H1 (cell line): ENCODE measurements around the gene SESN1. TPM values are rescaled to one million over a fixed set of nuclear protein-coding genes. Genes with fewer than 3 reads are reported as not detected.

Source experiments
- CTCF ChIA-PET: fragments of 300-600 bp; sonication (Branson Sonifier 250); formaldehyde crosslinking; loops from one replicate; lab custom pipeline; 2021; ENCODE audit not compliant: partially characterized antibody; lab: Charles Lee
- POLR2A ChIA-PET: fragments of 300-600 bp; sonication (Branson Sonifier 250); formaldehyde crosslinking; loops from one replicate; lab custom pipeline; 2021; ENCODE audit warnings: inconsistent platforms; ENCODE audit not compliant: partially characterized antibody; lab: Charles Lee
- DNase-seq, 2 experiments: peaks; one replicate each; pipeline versions ENCODE4 v3.0.0 to v3.0.0-alpha.2; 2010 to 2022; ENCODE audit warnings: low spot score in 2 of 2, low read depth in 1 of 2, mixed read lengths in 1 of 2
- FAIRE-seq: peaks from 2 replicates; lab custom pipeline; 2011; peaks lifted over from hg19 to GRCh38; lab: Jason Lieb, UNC
- H2AFZ ChIP-seq: 2 replicates; pipeline ENCODE4 v1.8.1; 2012; ENCODE audit warnings: low read length, inconsistent platforms
- H2AK5ac ChIP-seq: 2 replicates; pipeline ENCODE4 v1.6.1; 2013; ENCODE audit warnings: low read depth, low read length
- H2BK120ac ChIP-seq: replicated peaks from 2 replicates; pipeline ENCODE3; 2013; ENCODE audit warnings: low read depth, low read length, inconsistent platforms
- H2BK12ac ChIP-seq: 2 replicates; pipeline ENCODE4 v1.6.1; 2013; ENCODE audit warnings: low read depth, low read length
- H2BK15ac ChIP-seq: 2 replicates; pipeline ENCODE4 v1.6.1; 2013; ENCODE audit warnings: low read length
- H2BK20ac ChIP-seq: 2 replicates; pipeline ENCODE4 v1.6.1; 2013; ENCODE audit warnings: low read length
- H2BK5ac ChIP-seq: 2 replicates; pipeline ENCODE4 v1.6.1; 2013; ENCODE audit warnings: low read depth, low read length
- H3K14ac ChIP-seq: 2 replicates; pipeline ENCODE4 v1.6.1; 2013; ENCODE audit warnings: inconsistent platforms; ENCODE audit not compliant: insufficient read length
- H3K18ac ChIP-seq: 2 replicates; pipeline ENCODE4 v1.6.1; 2013; ENCODE audit warnings: low read length; ENCODE audit errors: extremely low read depth
- H3K23ac ChIP-seq: 2 replicates; pipeline ENCODE4 v1.6.1; 2013; ENCODE audit warnings: inconsistent platforms; ENCODE audit not compliant: insufficient read length
- H3K23me2 ChIP-seq: 2 replicates; pipeline ENCODE4 v1.6.1; 2013; ENCODE audit warnings: low read depth, low read length
- H3K27ac ChIP-seq: 2 replicates; pipeline ENCODE4 v1.6.1; 2011; ENCODE audit warnings: low read depth, low read length, inconsistent platforms
- H3K27me3 ChIP-seq, 4 experiments: replicated peaks in 1 of 4; 1 replicate in 1 of 4; 2 replicates in 3 of 4; pipeline versions ENCODE4 v1.6.1 to v1.8.1; 2011 to 2013; ENCODE audit warnings: low read length in 3 of 4, mild to moderate bottlenecking in 3 of 4, inconsistent platforms in 2 of 4, mixed read lengths in 2 of 4, moderate library complexity in 1 of 4; ENCODE audit not compliant: control insufficient read depth in 3 of 4, insufficient read depth in 3 of 4; ENCODE audit errors: extremely low read depth in 1 of 4
- H3K36me3 ChIP-seq, 4 experiments: 2 replicates each; pipeline versions ENCODE4 v1.6.1 to v1.8.1; 2011 to 2013; ENCODE audit warnings: mild to moderate bottlenecking in 4 of 4, low read length in 3 of 4, moderate library complexity in 2 of 4, control low read depth in 1 of 4, inconsistent platforms in 1 of 4; ENCODE audit not compliant: insufficient read depth in 4 of 4, control insufficient read depth in 2 of 4
- H3K4ac ChIP-seq: replicated peaks from 2 replicates; pipeline ENCODE3; 2013; ENCODE audit warnings: low read length, low read depth, mixed read lengths, inconsistent platforms; ENCODE audit not compliant: insufficient read length
- H3K4me1 ChIP-seq, 4 experiments: replicated peaks in 1 of 4; 1 replicate in 1 of 4; 2 replicates in 3 of 4; pipeline versions ENCODE4 v1.6.1 to v1.8.1; 2011 to 2013; ENCODE audit warnings: low read length in 3 of 4, inconsistent platforms in 2 of 4, mixed read lengths in 1 of 4; ENCODE audit not compliant: insufficient read depth in 4 of 4, control insufficient read depth in 3 of 4
- H3K4me2 ChIP-seq, 2 experiments: 2 replicates each; pipeline versions ENCODE4 v1.6.1 to v1.8.1; 2011 to 2013; ENCODE audit warnings: low read depth in 2 of 2, low read length in 2 of 2, control low read depth in 1 of 2, inconsistent platforms in 1 of 2, mild to moderate bottlenecking in 1 of 2; ENCODE audit not compliant: insufficient read depth in 1 of 2
- H3K4me3 ChIP-seq, 4 experiments: fragments of 200-600, 300-600 bp in 1 of 4; sonication (generic), shearing (Covaris generic), sonication (Bioruptor Twin) in 1 of 4; 2 replicates each; pipeline versions ENCODE4 v1.5.1 to v1.8.1; 2011 to 2016; ENCODE audit warnings: low read length in 4 of 4, low read depth in 3 of 4, control low read depth in 2 of 4, inconsistent platforms in 2 of 4, mild to moderate bottlenecking in 2 of 4, mixed read lengths in 1 of 4, moderate library complexity in 1 of 4; ENCODE audit not compliant: insufficient read depth in 2 of 4; ENCODE audit errors: extremely low read depth in 1 of 4
- H3K56ac ChIP-seq: replicated peaks from 2 replicates; pipeline ENCODE3; 2013; ENCODE audit warnings: low read depth, mild to moderate bottlenecking, mixed read lengths, low read length, inconsistent platforms; ENCODE audit not compliant: insufficient read length
- H3K79me1 ChIP-seq: 2 replicates; pipeline ENCODE4 v1.6.1; 2013; ENCODE audit warnings: low read depth, low read length, control low read depth
- H3K79me2 ChIP-seq, 2 experiments: 2 replicates each; pipeline versions ENCODE4 v1.6.1 to v1.8.1; 2012 to 2013; ENCODE audit warnings: low read length in 2 of 2, mild to moderate bottlenecking in 2 of 2, inconsistent platforms in 1 of 2; ENCODE audit not compliant: insufficient read depth in 2 of 2, control insufficient read depth in 1 of 2
- H3K9ac ChIP-seq, 4 experiments: replicated peaks in 1 of 4; 1 replicate in 1 of 4; 2 replicates in 3 of 4; pipeline versions ENCODE4 v1.6.1 to v1.8.1; 2011 to 2013; ENCODE audit warnings: low read depth in 3 of 4, low read length in 3 of 4, control low read depth in 2 of 4, mild to moderate bottlenecking in 2 of 4, moderate library complexity in 2 of 4, inconsistent platforms in 1 of 4; ENCODE audit errors: extremely low read depth in 1 of 4
- H3K9me3 ChIP-seq, 2 experiments: 2 replicates each; pipeline versions ENCODE4 v1.6.1 to v1.8.1; 2012 to 2013; ENCODE audit warnings: mild to moderate bottlenecking in 2 of 2, moderate library complexity in 2 of 2, control low read depth in 1 of 2, inconsistent platforms in 1 of 2, low read depth in 1 of 2, low read length in 1 of 2, mixed read lengths in 1 of 2; ENCODE audit not compliant: insufficient read depth in 2 of 2
- H4K20me1 ChIP-seq, 2 experiments: replicated peaks in 1 of 2; 2 replicates each; pipeline versions ENCODE3 to v1.8.1; 2011 to 2013; ENCODE audit warnings: inconsistent platforms in 2 of 2, low read length in 2 of 2, mild to moderate bottlenecking in 1 of 2; ENCODE audit not compliant: insufficient read depth in 2 of 2, control insufficient read depth in 1 of 2
- H4K5ac ChIP-seq: 2 replicates; pipeline ENCODE4 v1.6.1; 2013; ENCODE audit warnings: low read length, low read depth, mixed read lengths, inconsistent platforms; ENCODE audit not compliant: insufficient read length
- H4K8ac ChIP-seq: 2 replicates; pipeline ENCODE4 v1.8.0; 2013; ENCODE audit warnings: mild to moderate bottlenecking, moderate library complexity, low read length, inconsistent platforms; ENCODE audit not compliant: insufficient read depth; ENCODE audit errors: extremely low read depth
- H4K91ac ChIP-seq: replicated peaks from 2 replicates; pipeline ENCODE3; 2013; ENCODE audit warnings: low read length, mixed read lengths, inconsistent platforms; ENCODE audit not compliant: insufficient read length
- CHD1 ChIP-seq: IDR thresholded peaks from 2 replicates; pipeline ENCODE4 v1.6.1; 2012; ENCODE audit warnings: low read depth, low read length, improper control_type of control experiment
- CHD2 ChIP-seq: IDR thresholded peaks from 2 replicates; pipeline ENCODE4 v1.6.1; 2012; ENCODE audit warnings: low read length, improper control_type of control experiment
- CTBP2 ChIP-seq: IDR thresholded peaks from 2 replicates; pipeline ENCODE4 v1.7.0; 2011; ENCODE audit warnings: borderline replicate concordance, mild to moderate bottlenecking, moderate library complexity, mixed read lengths, low read length; ENCODE audit not compliant: insufficient read depth, insufficient read length
- HDAC2 ChIP-seq, 2 experiments: fragments of 300-600 bp in 1 of 2; sonication (generic) in 1 of 2; IDR thresholded peaks; 2 replicates each; pipeline ENCODE4 v1.6.1; 2011 to 2012; ENCODE audit warnings: low read depth in 2 of 2, low read length in 2 of 2, mild to moderate bottlenecking in 2 of 2, moderate library complexity in 2 of 2, borderline replicate concordance in 1 of 2, inconsistent platforms in 1 of 2
- SIN3A ChIP-seq, 2 experiments: IDR thresholded peaks in 1 of 2; conservative IDR thresholded peaks in 1 of 2; 2 replicates each; pipeline ENCODE4 v1.6.1; 2011 to 2012; ENCODE audit warnings: low read length in 2 of 2, improper control_type of control experiment in 1 of 2, low read depth in 1 of 2, mild to moderate bottlenecking in 1 of 2
- SIRT6 ChIP-seq: IDR thresholded peaks from one replicate; pipeline ENCODE4 v1.7.1; 2012; ENCODE audit warnings: low read length, inconsistent platforms
- SP4 ChIP-seq: IDR thresholded peaks from 2 replicates; pipeline ENCODE4 v1.6.1; 2012; ENCODE audit warnings: low read length, inconsistent platforms
- TBP ChIP-seq: IDR thresholded peaks from 2 replicates; pipeline ENCODE4 v1.6.1; 2011; ENCODE audit warnings: low read depth, low read length, improper control_type of control experiment
- WGBS, 2 experiments: shearing (Covaris generic) in 1 of 2; methylation state at CpG; one replicate each; pipeline versions ENCODE4 v1.1.6 to v1.1.7; 2013 to 2015; ENCODE audit warnings: low lambda C conversion rate in 2 of 2, mixed read lengths in 2 of 2, inconsistent platforms in 1 of 2, low coverage in 1 of 2, missing lambda C conversion rate in 1 of 2; ENCODE audit not compliant: insufficient replicate concordance in 2 of 2, insufficient coverage in 1 of 2, insufficient read length in 1 of 2; ENCODE audit errors: extremely low coverage in 1 of 2, missing lambda C conversion rate in 1 of 2; 5-methylcytosine and 5-hydroxymethylcytosine counted together
- polyA plus RNA-seq, 7 experiments: library from polyadenylated mRNA; depleted of rRNA in 3 of 7; stranded (reverse) in 5 of 7; unstranded in 2 of 7; fragments of >200 nt in 5 of 7; fragments of 200-250 nt in 2 of 7; gene quantifications; 1 replicate in 5 of 7; 2 replicates in 1 of 7; 4 replicates in 1 of 7; pipeline versions ENCODE4 v1.2.1 to v1.2.3, GENCODE V29; 2011 to 2013; ENCODE audit warnings: missing spikeins in 2 of 7, mixed read lengths in 2 of 7
- total RNA-seq: library from RNA; stranded (reverse); fragmentation: NEBNext Ultra II Directional; extraction: Animal tissue kit (Norgen Biotek cat#: 25700); gene quantifications from 2 replicates; pipeline ENCODE4 v1.2.1, GENCODE V29; 2021

The SESN1 gene
- total and polyA plus RNA-seq, 2 of the 8 experiments (the other 6 are each of a cell fraction or from before 2014, with no cell fraction given), result 12.8 to 15.6 TPM

- H3K14ac ChIP-seq, result no peak overlapping the region
- no peaks in the 10 kb centered on the region for H3K79me1 ChIP-seq
- no peak overlapping the region for H3K23ac ChIP-seq
- no peak overlapping the region for H2BK120ac ChIP-seq
- H3K27me3 ChIP-seq, result no peaks in the 10 kb centered on the region
- H3K27ac ChIP-seq, result no peak overlapping the region
- no peak overlapping the region for H4K91ac ChIP-seq
- H2BK5ac ChIP-seq, result no peak overlapping the region
- no peak overlapping the region for H3K18ac ChIP-seq
- no peaks in the 10 kb centered on the region for H3K79me2 ChIP-seq
- no peak overlapping the region for H4K8ac ChIP-seq
- no peak overlapping the region for H2BK20ac ChIP-seq
- H3K9ac ChIP-seq, result no peak overlapping the region
- no peak overlapping the region for H2AFZ ChIP-seq
- no peaks in the 10 kb centered on the region for H3K4me1 ChIP-seq
- no peak overlapping the region for H4K5ac ChIP-seq
- H2BK12ac ChIP-seq, result no peak overlapping the region
- no peak overlapping the region for H3K4me3 ChIP-seq
- no peak overlapping the region for H2BK15ac ChIP-seq
- ChIA-PET POLR2A (no interaction called here), CTCF (no interaction called here)
- H3K36me3 ChIP-seq, result no peaks in the 10 kb centered on the region
- WGBS, 2 experiments, result 87% methylated on average over 3 of the region's 3 CpGs; no CpG with 5 or more reads in 1 of the 2 experiments
- no peaks in the 10 kb centered on the region for H3K9me3 ChIP-seq
- no peak for FAIRE-seq
- DNase-seq, result no peak
- no peak overlapping the region for H3K56ac ChIP-seq
- no peaks in the 10 kb centered on the region for H3K23me2 ChIP-seq
- TF ChIP-seq SP4 (no peak), CTBP2 (no peak), TBP (no peak), SIRT6 (no peak), HDAC2 (IDR thresholded peaks at IDR 0.05; ENCODE audit: borderline replicate concordance in 1 of 2, low read depth in 2 of 2, low read length in 2 of 2) (no peak), CHD1 (no peak), CHD2 (no peak), SIN3A (conservative IDR thresholded peaks at IDR 0.05 in 1 of 2, IDR thresholded peaks at IDR 0.05 in 1 of 2; ENCODE audit: low read depth in 1 of 2, low read length in 2 of 2) (no peak)
- H3K4me2 ChIP-seq, result no peak overlapping the region
- H3K4ac ChIP-seq, result no peak overlapping the region
- H4K20me1 ChIP-seq, result no peaks in the 10 kb centered on the region
- H2AK5ac ChIP-seq, result no peak overlapping the region
Measured at GRCh38 chr6:109125504-109125903, 30.9 kb upstream of the SESN1 start.
